GM19467 (cell line): Measurements from ENCODE around the gene RGS16.

Experiments
- ATAC-seq: cut with Tn5 transposase; IDR thresholded peaks from one replicate; pipeline ENCODE4 v1.9.1; 2021; ENCODE audit warnings: mild to moderate bottlenecking, moderate library complexity; ENCODE audit not compliant: unreplicated experiment

Gene RGS16

GRCh38 chr1:182610606-182611194, 6.5 kb upstream of the RGS16 start:
- ATAC-seq: no peak

GRCh38 chr1:182608845-182609610, 4.8 kb upstream of the RGS16 start:
- ATAC-seq: no peak

- no peak for ATAC-seq
Observed at GRCh38 chr1:182608236-182608635, 4.0 kb upstream of the RGS16 start.

GRCh38 chr1:182607566-182607965, 3.4 kb upstream of the RGS16 start:
- no peak for ATAC-seq

GRCh38 chr1:182603646-182604174, 479 bp downstream of the RGS16 start:
- ATAC-seq: no peak

- no peak for ATAC-seq
Observed at GRCh38 chr1:182602935-182603645, 1.1 kb downstream of the RGS16 start.

- no peak for ATAC-seq
Observed at GRCh38 chr1:182601913-182602312, 2.3 kb downstream of the RGS16 start.

- no peak for ATAC-seq
Observed at GRCh38 chr1:182601416-182601786, 2.8 kb downstream of the RGS16 start.

GRCh38 chr1:182600745-182601415, 3.3 kb downstream of the RGS16 start:
- ATAC-seq: no peak

GRCh38 chr1:182600036-182600713, 4.0 kb downstream of the RGS16 start:
- ATAC-seq: no peak

- no peak for ATAC-seq
Observed at GRCh38 chr1:182599339-182599738, 4.8 kb downstream of the RGS16 start.

GRCh38 chr1:182598296-182598695, 5.9 kb downstream of the RGS16 start:
- no peak for ATAC-seq

- no peak for ATAC-seq
Observed at GRCh38 chr1:182596934-182597333, 7.3 kb downstream of the RGS16 start.

- no peak for ATAC-seq
Observed at GRCh38 chr1:182595641-182596240, 8.4 kb downstream of the RGS16 start.

GRCh38 chr1:182589931-182590330, 14.3 kb downstream of the RGS16 start:
- ATAC-seq: no peak

- no peak for ATAC-seq
Observed at GRCh38 chr1:182589520-182589919, 14.7 kb downstream of the RGS16 start.

- ATAC-seq: peak; percentile 77
Observed at GRCh38 chr1:182588500-182589396, 15.4 kb downstream of the RGS16 start, which contains the start of gene RNASEL. TSS of gene RNASEL (minus strand) at chr1:182589256. CDS start at chr1:182586806, 2,450 bp downstream.

GRCh38 chr1:182587666-182588499, 16.3 kb downstream of the RGS16 start:
- peak; percentile 13 for ATAC-seq
